HepG2 (cell line): ENCODE results near the gene WNT3. TPM values are rescaled to one million over a fixed set of nuclear protein-coding genes. Genes with fewer than 3 reads are reported as not detected.

Experiments
- AHR ChIP-seq: IDR thresholded peaks from 2 replicates; pipeline ENCODE4 v1.6.1; 2018; ENCODE audit warnings: missing genetic modification reagents, missing compliant biosample characterization
- ARID4A ChIP-seq: sonication (generic); formaldehyde crosslinking; IDR thresholded peaks from 2 replicates; pipeline ENCODE4 v1.5.0; 2020; ENCODE audit warnings: mild to moderate bottlenecking, missing genetic modification reagents, borderline replicate concordance
- DNMT1 ChIP-seq: sonication (generic); formaldehyde crosslinking; IDR thresholded peaks from 2 replicates; pipeline ENCODE4 v1.5.1; 2020; ENCODE audit warnings: mild to moderate bottlenecking, missing genetic modification reagents
- FOXO1 ChIP-seq: sonication (generic); formaldehyde crosslinking; IDR thresholded peaks from 2 replicates; pipeline ENCODE4 v1.4.0; 2020; ENCODE audit warnings: missing genetic modification reagents
- GZF1 ChIP-seq: sonication (generic); formaldehyde crosslinking; IDR thresholded peaks from 2 replicates; pipeline ENCODE4 v1.5.1; 2020; ENCODE audit warnings: mild to moderate bottlenecking, missing genetic modification reagents
- HNF4G ChIP-seq, 2 experiments: sonication (generic) in 1 of 2; formaldehyde crosslinking in 1 of 2; IDR thresholded peaks; 2 replicates each; pipeline versions ENCODE4 v1.4.0 to v1.6.1; 2011 to 2020; ENCODE audit warnings: borderline replicate concordance in 2 of 2, low read depth in 2 of 2, mild to moderate bottlenecking in 2 of 2, low read length in 1 of 2, missing genetic modification reagents in 1 of 2, moderate library complexity in 1 of 2
- KDM6A ChIP-seq: IDR thresholded peaks from 2 replicates; pipeline ENCODE4 v1.6.1; 2016; ENCODE audit warnings: low read depth
- NFKB2 ChIP-seq: sonication (generic); formaldehyde crosslinking; IDR thresholded peaks from 2 replicates; pipeline ENCODE4 v1.4.0; 2020; ENCODE audit warnings: missing genetic modification reagents, borderline replicate concordance
- NONO ChIP-seq, 2 experiments: fragments of 450-650 bp in 1 of 2; sonication (generic) in 1 of 2; formaldehyde crosslinking in 1 of 2; IDR thresholded peaks in 1 of 2; conservative IDR thresholded peaks in 1 of 2; 2 replicates each; pipeline versions ENCODE4 v1.6.1 to v1.8.0; 2017 to 2022; ENCODE audit warnings: mild to moderate bottlenecking in 1 of 2, missing genetic modification reagents in 1 of 2, moderate library complexity in 1 of 2
- PCBP1 ChIP-seq: fragments of 200-400 bp; formaldehyde crosslinking; IDR thresholded peaks from 2 replicates; pipeline ENCODE4 v1.6.1; 2017; ENCODE audit warnings: mild to moderate bottlenecking, low read depth, low read length, borderline replicate concordance
- POGK ChIP-seq: sonication (generic); formaldehyde crosslinking; conservative IDR thresholded peaks from 2 replicates; pipeline ENCODE4 v1.8.0; 2022; ENCODE audit warnings: mild to moderate bottlenecking, moderate library complexity, missing genetic modification reagents
- RAD21 ChIP-seq: fragments of 450-650 bp; formaldehyde crosslinking; IDR thresholded peaks from 2 replicates; pipeline ENCODE4 v1.5.0; 2020; ENCODE audit warnings: mild to moderate bottlenecking
- SIN3A ChIP-seq: IDR thresholded peaks from 2 replicates; pipeline ENCODE4 v1.6.1; 2011; ENCODE audit warnings: low read depth, mild to moderate bottlenecking, control low read depth, low read length, borderline replicate concordance
- UBTF ChIP-seq: sonication (generic); formaldehyde crosslinking; IDR thresholded peaks from 2 replicates; pipeline ENCODE4 v1.4.0; 2020; ENCODE audit warnings: mild to moderate bottlenecking, missing genetic modification reagents
- ZMAT3 ChIP-seq: sonication (generic); formaldehyde crosslinking; conservative IDR thresholded peaks from 2 replicates; pipeline ENCODE4 v1.7.0; 2021; ENCODE audit warnings: missing genetic modification reagents
- ZNF264 ChIP-seq: sonication (generic); formaldehyde crosslinking; IDR thresholded peaks from 2 replicates; pipeline ENCODE4 v1.4.0; 2020; ENCODE audit warnings: missing genetic modification reagents
- ZNF335 ChIP-seq: sonication (generic); formaldehyde crosslinking; IDR thresholded peaks from 2 replicates; pipeline ENCODE4 v1.4.0; 2020; ENCODE audit warnings: missing genetic modification reagents
- ZNF614 ChIP-seq: IDR thresholded peaks from 2 replicates; pipeline ENCODE4 v1.6.1; 2018; ENCODE audit warnings: missing biosample characterization, missing genetic modification reagents, inconsistent platforms, borderline replicate concordance
- polyA plus RNA-seq, 8 experiments: library from polyadenylated mRNA; depleted of rRNA in 3 of 8; stranded (reverse) in 7 of 8; unstranded in 1 of 8; fragments of >200 nt; fragmentation: Illumina TruSeq in 4 of 8; extraction: Trizol in 4 of 8; gene quantifications; 2 replicates each; pipeline versions ENCODE4 v1.2.1 to v1.2.3, GENCODE V29; 2011 to 2016; ENCODE audit warnings: low read depth in 4 of 8, missing spikeins in 1 of 8, mixed read lengths in 1 of 8; ENCODE audit not compliant: insufficient read depth in 1 of 8
- total RNA-seq, 5 experiments: library from RNA; depleted of rRNA; stranded (reverse); fragments of >200 nt; fragmentation: Illumina TruSeq; extraction: Trizol; gene quantifications; 2 replicates each; pipeline ENCODE4 v1.2.3, GENCODE V29; 2016; ENCODE audit warnings: low read depth in 1 of 5
- TF ChIP-seq, protein P1 (sequence below): sonication (generic); formaldehyde crosslinking; IDR thresholded peaks from 2 replicates; pipeline ENCODE4 v1.4.0; 2020; ENCODE audit warnings: missing genetic modification reagents

Gene WNT3
- total and polyA plus RNA-seq, 2 of the 13 experiments (the other 11 are each of a cell fraction or from before 2014, with no cell fraction given) = 8.5 to 10.3 TPM

DNA sequence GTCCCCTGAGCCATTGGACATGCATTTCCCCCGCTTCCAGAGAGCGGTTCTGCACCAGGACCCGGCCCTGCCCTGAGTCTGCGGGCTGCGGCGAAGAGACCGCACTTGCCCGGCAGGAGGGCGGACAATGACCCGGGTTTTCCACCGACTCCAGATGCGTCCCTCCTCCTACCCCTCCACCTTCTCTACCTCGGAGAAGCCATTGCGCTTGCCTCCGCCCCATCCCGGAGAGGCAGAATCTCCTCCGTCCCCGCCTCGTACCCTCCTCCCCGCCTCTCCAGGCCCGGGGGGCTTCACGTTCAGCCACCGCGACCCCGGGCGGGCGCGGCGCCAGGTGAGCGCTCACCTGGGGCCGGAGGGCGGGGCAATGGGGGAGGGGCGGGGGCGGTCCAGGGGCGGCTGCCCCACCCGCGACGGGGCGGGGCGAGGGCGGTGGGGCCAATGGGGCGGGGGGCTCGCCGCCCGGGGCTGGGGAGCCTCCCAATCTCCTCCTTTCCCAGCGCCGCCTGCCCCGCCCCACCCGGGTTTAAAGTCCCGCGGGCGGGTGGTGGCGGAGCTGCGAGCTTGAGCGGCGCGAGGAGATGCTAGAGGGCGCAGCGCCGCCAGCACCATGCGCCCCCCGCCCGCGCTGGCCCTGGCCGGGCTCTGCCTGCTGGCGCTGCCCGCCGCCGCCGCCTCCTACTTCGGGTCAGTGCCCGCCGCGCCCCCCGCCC lies 32.7 kb upstream of the WNT3 start, which contains the start of gene WNT9B (continued):
- 0 out of 2 replicates have a peak, but pooled peaks have one; percentile 37 for TF ChIP-seq POGK (CRISPR knock-in tag)
- TF ChIP-seq ARID4A = no peak
- TF ChIP-seq PCBP1 = 0 out of 2 replicates have a peak, but pooled peaks have one; percentile 65
- peak; percentile 34 for TF ChIP-seq UBTF (CRISPR knock-in tag)
- TF ChIP-seq AHR (CRISPR knock-in tag) = peak; percentile 42; the same call in 1 of the 2 replicates
- TF ChIP-seq NONO (IDR thresholded peaks at IDR 0.05) = no peak
- TF ChIP-seq NONO (CRISPR knock-in tag; conservative IDR thresholded peaks at IDR 0.05) = peak; percentile 45; the same call in 1 of the 2 replicates
- TF ChIP-seq, protein P1, sequence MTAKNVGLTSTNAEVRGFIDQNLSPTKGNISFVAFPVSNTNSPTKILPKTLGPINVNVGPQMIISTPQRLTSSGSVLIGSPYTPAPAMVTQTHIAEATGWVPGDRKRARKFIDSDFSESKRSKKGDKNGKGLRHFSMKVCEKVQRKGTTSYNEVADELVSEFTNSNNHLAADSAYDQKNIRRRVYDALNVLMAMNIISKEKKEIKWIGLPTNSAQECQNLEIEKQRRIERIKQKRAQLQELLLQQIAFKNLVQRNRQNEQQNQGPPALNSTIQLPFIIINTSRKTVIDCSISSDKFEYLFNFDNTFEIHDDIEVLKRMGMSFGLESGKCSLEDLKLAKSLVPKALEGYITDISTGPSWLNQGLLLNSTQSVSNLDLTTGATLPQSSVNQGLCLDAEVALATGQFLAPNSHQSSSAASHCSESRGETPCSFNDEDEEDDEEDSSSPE (CRISPR knock-in tag) = 0 out of 2 replicates have a peak, but pooled peaks have one; percentile 12
- no peak for TF ChIP-seq ZNF614
- peak; percentile 29; the same call in 1 of the 2 replicates for TF ChIP-seq RAD21
- no peak for TF ChIP-seq ZNF335 (CRISPR knock-in tag)
- TF ChIP-seq FOXO1 (CRISPR knock-in tag) = no peak
- no peak for TF ChIP-seq NFKB2 (CRISPR knock-in tag)
- TF ChIP-seq DNMT1 (CRISPR knock-in tag) = no peak
- TF ChIP-seq KDM6A (CRISPR knock-in tag) = no peak
- peak; percentile 69; the same call in 1 of the 2 replicates for TF ChIP-seq SIN3A
- TF ChIP-seq ZNF264 = no peak
- TF ChIP-seq GZF1 (CRISPR knock-in tag) = 0 out of 2 replicates have a peak, but pooled peaks have one; percentile 39
- TF ChIP-seq HNF4G (IDR thresholded peaks at IDR 0.05; ENCODE audit: borderline replicate concordance, low read depth, low read length) = peak; percentile 55; the same call in 1 of the 2 replicates
- TF ChIP-seq HNF4G (CRISPR knock-in tag; IDR thresholded peaks at IDR 0.05; ENCODE audit: borderline replicate concordance, low read depth) = no peak
- TF ChIP-seq ZMAT3 (CRISPR knock-in tag) = peak; percentile 59; the same call in 1 of the 2 replicates
